Lung (tissue), 12 donors: ENCODE data around the gene ACLY. TPM values are rescaled to one million over a fixed set of nuclear protein-coding genes. Genes with fewer than 3 reads are reported as not detected.
A peak's percentile ranks its signal among the peaks of the same experiment; 100 is the strongest.
"Not testable (repeated sequence)": the region's sequence is repeated elsewhere in the genome, so short reads cannot be mapped to it uniquely, and the experiment has no call there.

ENCODE experiments used
- ATAC-seq: fragments of 200-7000 bp; cut with Tn5 transposase; one replicate; pipeline ENCODE4 v1.9.1; 2020; ENCODE audit warnings: moderate number of reproducible peaks; ENCODE audit not compliant: insufficient read depth, low FRiP score
- DNase-seq, 3 donors: peaks; one replicate each; pipeline ENCODE4 v3.0.0-alpha.2; 2013 to 2017
- H3K27ac ChIP-seq, 2 donors: one replicate each; pipeline ENCODE4 v1.5.1; 2013; ENCODE audit warnings: mild to moderate bottlenecking in 2 of 2, moderate library complexity in 2 of 2, control low read depth in 1 of 2, inconsistent platforms in 1 of 2, low read depth in 1 of 2, low read length in 1 of 2
- H3K27me3 ChIP-seq, 3 donors: one replicate each; pipeline ENCODE4 v1.5.1; 2013; ENCODE audit warnings: low read length in 2 of 3; ENCODE audit not compliant: control insufficient read depth in 3 of 3, insufficient read depth in 3 of 3
- H3K36me3 ChIP-seq, 4 donors: one replicate each; pipeline ENCODE4 v1.5.1; 2013; ENCODE audit warnings: low read length in 4 of 4, mild to moderate bottlenecking in 1 of 4, moderate library complexity in 1 of 4; ENCODE audit not compliant: control insufficient read depth in 4 of 4, insufficient read depth in 4 of 4
- H3K4me1 ChIP-seq, 5 donors: one replicate each; pipeline ENCODE4 v1.5.1; 2013; ENCODE audit warnings: low read length in 5 of 5, mild to moderate bottlenecking in 2 of 5, moderate library complexity in 1 of 5; ENCODE audit not compliant: control insufficient read depth in 5 of 5, insufficient read depth in 5 of 5
- H3K4me3 ChIP-seq: one replicate; pipeline ENCODE4 v1.5.1; 2013; ENCODE audit warnings: mild to moderate bottlenecking, control low read depth, moderate library complexity
- H3K9ac ChIP-seq, 2 donors: one replicate each; pipeline ENCODE4 v1.5.1; 2013; ENCODE audit warnings: low read length in 2 of 2, control low read depth in 1 of 2; ENCODE audit not compliant: insufficient read depth in 1 of 2
- H3K9me3 ChIP-seq, 4 donors: one replicate each; pipeline ENCODE4 v1.5.1; 2013; ENCODE audit warnings: low read length in 3 of 4, mild to moderate bottlenecking in 1 of 4, moderate library complexity in 1 of 4; ENCODE audit not compliant: control insufficient read depth in 4 of 4, insufficient read depth in 3 of 4
- WGBS, 2 donors: extraction: QIAGEN DNeasy Blood & Tissue Kit; methylation state at CpG; one replicate each; pipeline ENCODE4 v1.1.7; 2013; 5-methylcytosine and 5-hydroxymethylcytosine counted together
- polyA plus RNA-seq, 2 donors: library from polyadenylated mRNA; stranded (reverse); fragments of 200-250 nt; gene quantifications; one replicate each; pipeline ENCODE4 v1.2.1, GENCODE V29; 2013
- total RNA-seq, 2 donors: library from RNA; depleted of rRNA in 1 of 2; stranded (reverse); fragments of >200 nt in 1 of 2; gene quantifications; one replicate each; pipeline ENCODE4 v1.2.1, GENCODE V29; 2014 to 2021
- TF ChIP-seq, protein P1 (sequence below): IDR thresholded peaks from 2 replicates; pipeline ENCODE4 v1.5.1; 2012; ENCODE audit warnings: mild to moderate bottlenecking; ENCODE audit errors: control extremely low read depth, extremely low read depth
- donor health status: control.
- donor health status: control.
- donor health status: Bipolar disorder and iron deficiency.
- donor health status: healthy.
- donor health status: DM: yes; HTN: yes; CAD: no.

The ACLY gene
- total and polyA plus RNA-seq, 4 donors, result 27.5 to 158 (median 79.0) TPM

DNA sequence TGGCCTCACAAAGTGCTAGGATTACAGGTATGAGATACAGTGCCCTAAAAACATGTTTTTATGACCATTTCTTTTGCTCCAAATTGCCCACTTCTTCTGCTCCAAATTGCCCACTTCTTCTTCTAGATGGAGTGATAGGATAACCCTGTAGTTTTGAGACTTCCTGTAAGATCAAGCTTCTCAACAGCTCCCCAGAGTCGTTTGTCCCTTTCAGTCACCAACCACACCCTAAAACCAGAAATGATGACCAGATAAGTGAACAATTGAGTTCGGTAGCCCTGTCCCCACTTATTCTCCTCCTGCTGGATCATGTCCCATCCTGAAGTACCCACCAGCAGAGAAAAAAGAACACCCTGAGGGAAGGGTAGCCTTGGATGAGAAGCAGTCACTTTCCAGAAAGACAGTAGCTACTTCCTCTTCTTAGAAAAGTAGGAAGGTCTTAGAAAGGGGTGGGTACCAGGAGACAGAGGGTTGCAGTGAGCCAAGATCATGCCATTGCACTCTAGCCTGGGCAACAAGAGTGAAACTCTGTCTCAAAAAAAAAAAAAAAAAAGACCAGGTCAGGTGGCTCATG lies 14.2 kb upstream of the ACLY start:
- Histone ChIP-seq H3K9me3 (no peaks in the 10 kb centered on the region), H3K27ac (no peak overlapping the region), H3K27me3 (no peaks in the 10 kb centered on the region), H3K4me3 (no peak overlapping the region), H3K36me3 (peaks cover 0 to 6% (median 3%) of the 10 kb centered on the region in 4 donors), H3K9ac (no peak overlapping the region), H3K4me1 (peaks cover 0 to 13% (median 0%) of the 10 kb centered on the region in 5 donors)
- ATAC-seq (no peak), DNase-seq (no peak)
- TF ChIP-seq, protein P1, sequence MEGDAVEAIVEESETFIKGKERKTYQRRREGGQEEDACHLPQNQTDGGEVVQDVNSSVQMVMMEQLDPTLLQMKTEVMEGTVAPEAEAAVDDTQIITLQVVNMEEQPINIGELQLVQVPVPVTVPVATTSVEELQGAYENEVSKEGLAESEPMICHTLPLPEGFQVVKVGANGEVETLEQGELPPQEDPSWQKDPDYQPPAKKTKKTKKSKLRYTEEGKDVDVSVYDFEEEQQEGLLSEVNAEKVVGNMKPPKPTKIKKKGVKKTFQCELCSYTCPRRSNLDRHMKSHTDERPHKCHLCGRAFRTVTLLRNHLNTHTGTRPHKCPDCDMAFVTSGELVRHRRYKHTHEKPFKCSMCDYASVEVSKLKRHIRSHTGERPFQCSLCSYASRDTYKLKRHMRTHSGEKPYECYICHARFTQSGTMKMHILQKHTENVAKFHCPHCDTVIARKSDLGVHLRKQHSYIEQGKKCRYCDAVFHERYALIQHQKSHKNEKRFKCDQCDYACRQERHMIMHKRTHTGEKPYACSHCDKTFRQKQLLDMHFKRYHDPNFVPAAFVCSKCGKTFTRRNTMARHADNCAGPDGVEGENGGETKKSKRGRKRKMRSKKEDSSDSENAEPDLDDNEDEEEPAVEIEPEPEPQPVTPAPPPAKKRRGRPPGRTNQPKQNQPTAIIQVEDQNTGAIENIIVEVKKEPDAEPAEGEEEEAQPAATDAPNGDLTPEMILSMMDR, result no peak
- 12 to 22% methylated on average over 2 of the region's 2 CpGs for WGBS, 2 donors

DNA sequence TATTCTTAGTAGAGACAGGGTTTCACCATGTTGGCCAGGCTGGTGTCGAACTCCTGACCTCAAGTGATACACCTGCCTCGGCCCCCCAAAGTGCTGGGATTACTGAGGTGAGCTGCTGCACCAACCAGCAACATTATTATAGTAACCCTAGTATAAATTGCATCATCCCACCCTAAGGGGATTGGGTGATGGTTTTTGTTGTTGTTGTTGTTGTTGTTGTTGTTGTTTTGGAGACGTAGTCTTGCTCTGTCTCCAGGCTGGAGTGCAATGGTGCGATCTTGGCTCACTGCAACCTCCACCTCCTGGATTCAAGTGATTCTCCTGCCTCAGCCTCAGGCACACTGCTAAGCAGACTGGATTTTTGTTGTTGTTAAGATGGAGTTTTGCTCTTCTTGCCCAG lies 13.0 kb upstream of the ACLY start:
- not testable (repeated sequence) for ATAC-seq, H3K27me3 ChIP-seq, H3K4me3 ChIP-seq, H3K36me3 ChIP-seq, H3K27ac ChIP-seq, H3K9me3 ChIP-seq, H3K9ac ChIP-seq, DNase-seq
- 91 to 93% methylated on average over 4 of the region's 4 CpGs for WGBS, 2 donors
- peaks cover 0 to 13% (median 0%) of the 10 kb centered on the region in 5 donors for H3K4me1 ChIP-seq

DNA sequence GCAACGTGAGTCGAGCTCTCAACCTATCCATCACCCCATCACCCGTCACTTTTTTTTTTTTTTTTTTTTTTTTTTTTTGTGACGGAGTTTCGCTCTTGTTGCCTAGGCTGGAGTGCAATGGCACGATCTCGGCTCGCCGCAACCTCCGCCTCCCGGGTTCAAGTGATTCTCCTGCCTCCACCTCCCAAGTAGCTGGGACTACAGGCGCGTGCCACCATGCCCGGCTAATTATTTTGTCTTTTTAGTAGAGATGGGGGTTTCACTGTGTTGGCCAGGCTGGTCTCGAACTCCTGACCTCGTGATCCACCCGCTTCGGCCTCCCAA lies 12.0 kb upstream of the ACLY start:
- DNase-seq, result not testable (repeated sequence)
- peak overlapping the region; percentile 14 to 40 for H3K27ac ChIP-seq
- WGBS, 2 donors, result 46 to 58% methylated on average over 16 to 18 of the region's 18 CpGs

DNA sequence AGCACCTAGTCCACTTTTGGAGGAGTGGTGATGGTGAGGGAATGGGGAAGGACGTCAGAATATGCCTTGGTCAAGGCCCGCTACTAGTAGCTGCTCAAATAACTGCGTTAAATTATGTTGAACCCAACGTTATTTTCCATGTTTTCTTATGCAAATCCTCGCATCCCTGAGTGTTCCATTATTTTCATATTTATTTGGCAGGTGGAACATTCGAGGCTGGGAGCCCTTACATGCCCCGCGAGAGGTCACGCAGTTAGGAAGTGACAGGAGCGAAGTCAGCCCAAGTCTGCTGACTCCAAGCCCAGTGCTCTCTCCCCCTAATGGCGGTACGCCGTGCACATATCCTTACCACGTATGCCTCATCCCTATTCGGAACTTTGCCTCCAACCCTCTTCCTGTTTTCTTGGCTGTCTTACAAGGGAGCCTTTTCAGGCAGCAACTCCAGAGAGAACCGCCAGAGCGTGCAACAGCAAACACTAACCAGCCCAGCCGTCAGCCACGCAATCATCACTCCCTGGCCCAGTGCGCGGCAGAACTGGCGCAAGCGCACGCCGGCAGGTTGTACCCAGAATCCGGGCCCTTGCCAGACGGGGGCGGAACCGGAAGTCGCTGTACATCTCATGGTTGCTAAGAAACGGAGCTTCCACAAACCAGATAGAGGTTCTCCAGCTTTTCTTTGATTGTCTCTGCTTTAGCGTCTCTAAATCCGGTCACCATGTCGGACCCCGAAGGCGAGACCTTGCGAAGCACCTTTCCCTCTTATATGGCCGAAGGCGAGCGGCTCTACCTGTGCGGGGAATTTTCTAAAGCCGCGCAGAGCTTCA lies 11.5 kb upstream of the ACLY start, which contains the start of gene ODAD4:
TSS of gene ODAD4 (plus strand) at position 609 of the 824 bp plus-strand sequence. CDS start at position 716, 107 bp downstream.
- Histone ChIP-seq H3K4me1 (peaks cover 0 to 13% (median 0%) of the 10 kb centered on the region in 5 donors), H3K4me3 (peak within 1 kb of the TSS; percentile 45), H3K27ac (peak within 1 kb of the TSS; percentile 85 to 86), H3K9me3 (no peaks in the 10 kb centered on the region), H3K9ac (peak within 1 kb of the TSS in 1 of 2 donors; percentile 92), H3K27me3 (no peaks in the 10 kb centered on the region), H3K36me3 (peaks cover 0 to 2% (median 0%) of the 10 kb centered on the region in 4 donors)
- peak; percentile 93 for ATAC-seq
- 2 to 3% methylated on average over 43 of the region's 43 CpGs for WGBS, 2 donors
- DNase-seq, result peak; percentile 98 to 99 (median 98)
- TF ChIP-seq, protein P1, result peak; percentile 12

More for the DNA sequence above, 12.0 kb upstream of the ACLY start:
- Histone ChIP-seq H3K4me3 (peak overlapping the region; percentile 8), H3K4me1 (peaks cover 0 to 13% (median 0%) of the 10 kb centered on the region in 5 donors), H3K9ac (peak overlapping the region in 1 of 2 donors; percentile 77)
- H3K27me3 ChIP-seq, H3K36me3 ChIP-seq, H3K9me3 ChIP-seq, ATAC-seq: not testable (repeated sequence)
